ENCODE results near the gene RHBDF1. TPM values are rescaled to one million over a fixed set of nuclear protein-coding genes. Genes with fewer than 3 reads are reported as not detected.

Gene RHBDF1
- total RNA-seq (2021) (5.8 TPM in 2 replicates), Bru-seq, nascent RNA (percentile 26 among the genes with signal in this experiment), BruChase-seq, experiment 1, labeled RNA remaining after a 2-hour chase (percentile 35 among the genes with signal in this experiment), BruChase-seq, experiment 2, labeled RNA remaining after a 6-hour chase (percentile 39 among the genes with signal in this experiment)
- long read RNA-seq, partial matches to known transcripts, result 1 of 4 reads
- long read RNA-seq, other reads (novel, unspliced or antisense), result 1 of 4 reads

- no peak within 1 kb of the TSS for H3K27ac ChIP-seq (ENCODE audit: low read depth, low read length, poor library complexity, severe bottlenecking)
- DNase-seq (ENCODE audit: low spot score), result peak; percentile 50
These were observed at the start of gene RHBDF1 for GRCh38 chr16:72561-73548. Gene RHBDF1, minus strand, starts transcription at chr16:72631. Its CDS starts 7,616 bp downstream, at chr16:65015.

GRCh38 chr16:120756-121155 lies 48.3 kb upstream of the RHBDF1 start:
- Histone ChIP-seq H3K27me3 (replicated peaks; ENCODE audit: insufficient read depth, low read depth, low read length, poor library complexity) (no peaks in the 10 kb centered on the region), H3K36me3 (ENCODE audit: insufficient read depth, low read length, poor library complexity, severe bottlenecking) (peaks cover 19% of the 10 kb centered on the region), H3K9me3 (ENCODE audit: low read depth, low read length, poor library complexity, severe bottlenecking) (no peaks in the 10 kb centered on the region), H3K27ac (ENCODE audit: low read depth, low read length, poor library complexity, severe bottlenecking) (no peak overlapping the region), H3K4me1 (ENCODE audit: insufficient read depth, low read length, poor library complexity, severe bottlenecking) (no peaks in the 10 kb centered on the region), H3K4me3 (ENCODE audit: low read depth, low read length, poor library complexity, severe bottlenecking) (no peak overlapping the region)
- ChIA-PET POLR2A (ENCODE audit: low non-redundant PET) (no interaction called here), CTCF (no interaction called here)
- no peak for DNase-seq (ENCODE audit: low spot score)
- BruUV-seq (replicated peaks), result no TSS peak
- intact Hi-C loops (cut with micrococcal nuclease; ENCODE audit: unreplicated experiment), result no loop called here
- TF ChIP-seq CTCF (conservative IDR thresholded peaks at IDR 0.05; ENCODE audit: low read depth, low read length) (no peak), EZH2 (IDR thresholded peaks at IDR 0.05; ENCODE audit: borderline replicate concordance, low read depth, low read length, poor library complexity, severe bottlenecking) (no peak)

More at GRCh38 chr16:72561-73548, at the start of gene RHBDF1:
- H3K9me3 ChIP-seq (ENCODE audit: low read depth, low read length, poor library complexity, severe bottlenecking), result no peaks in the 10 kb centered on the region
- POLR2A ChIA-PET (ENCODE audit: low non-redundant PET), result no interaction called here
- no peak for TF ChIP-seq CTCF (conservative IDR thresholded peaks at IDR 0.05; ENCODE audit: low read depth, low read length)
- no peak for TF ChIP-seq EZH2 (IDR thresholded peaks at IDR 0.05; ENCODE audit: borderline replicate concordance, low read depth, low read length, poor library complexity, severe bottlenecking)
- H3K27me3 ChIP-seq (replicated peaks; ENCODE audit: insufficient read depth, low read depth, low read length, poor library complexity), result no peaks in the 10 kb centered on the region
- H3K4me1 ChIP-seq (ENCODE audit: insufficient read depth, low read length, poor library complexity, severe bottlenecking), result peaks cover 33% of the 10 kb centered on the region
- H3K4me3 ChIP-seq (ENCODE audit: low read depth, low read length, poor library complexity, severe bottlenecking), result peak within 1 kb of the TSS; percentile 55
- H3K36me3 ChIP-seq (ENCODE audit: insufficient read depth, low read length, poor library complexity, severe bottlenecking), result no peaks in the 10 kb centered on the region
- CTCF ChIA-PET, result interaction anchor here (1.2 kb wide), 1 partner anchor 19 kb away, joined by 3 read pairs; the partner anchor contains the start of genes POLR3K and SNRNP25
- intact Hi-C loops (cut with micrococcal nuclease; ENCODE audit: unreplicated experiment), result no loop called here
- no TSS peak for BruUV-seq (replicated peaks)

GRCh38 chr16:119835-120491 lies 47.5 kb upstream of the RHBDF1 start:
- BruUV-seq (replicated peaks), result no TSS peak
- Histone ChIP-seq H3K36me3 (ENCODE audit: insufficient read depth, low read length, poor library complexity, severe bottlenecking) (peaks cover 23% of the 10 kb centered on the region), H3K4me1 (ENCODE audit: insufficient read depth, low read length, poor library complexity, severe bottlenecking) (no peaks in the 10 kb centered on the region), H3K4me3 (ENCODE audit: low read depth, low read length, poor library complexity, severe bottlenecking) (no peak overlapping the region), H3K9me3 (ENCODE audit: low read depth, low read length, poor library complexity, severe bottlenecking) (no peaks in the 10 kb centered on the region), H3K27me3 (replicated peaks; ENCODE audit: insufficient read depth, low read depth, low read length, poor library complexity) (no peaks in the 10 kb centered on the region), H3K27ac (ENCODE audit: low read depth, low read length, poor library complexity, severe bottlenecking) (no peak overlapping the region)
- no peak for DNase-seq (ENCODE audit: low spot score)
- ChIA-PET POLR2A (ENCODE audit: low non-redundant PET) (no interaction called here), CTCF (no interaction called here)
- intact Hi-C loops (cut with micrococcal nuclease; ENCODE audit: unreplicated experiment), result no loop called here
- no peak for TF ChIP-seq EZH2 (IDR thresholded peaks at IDR 0.05; ENCODE audit: borderline replicate concordance, low read depth, low read length, poor library complexity, severe bottlenecking)
- TF ChIP-seq CTCF (conservative IDR thresholded peaks at IDR 0.05; ENCODE audit: low read depth, low read length), result no peak
